RPMI8226 (cell line): ENCODE data around the gene RAB40B.

ENCODE experiments used
- DNase-seq: peaks from one replicate; pipeline ENCODE4 v3.0.0-alpha.2; 2015

The RAB40B gene

DNA sequence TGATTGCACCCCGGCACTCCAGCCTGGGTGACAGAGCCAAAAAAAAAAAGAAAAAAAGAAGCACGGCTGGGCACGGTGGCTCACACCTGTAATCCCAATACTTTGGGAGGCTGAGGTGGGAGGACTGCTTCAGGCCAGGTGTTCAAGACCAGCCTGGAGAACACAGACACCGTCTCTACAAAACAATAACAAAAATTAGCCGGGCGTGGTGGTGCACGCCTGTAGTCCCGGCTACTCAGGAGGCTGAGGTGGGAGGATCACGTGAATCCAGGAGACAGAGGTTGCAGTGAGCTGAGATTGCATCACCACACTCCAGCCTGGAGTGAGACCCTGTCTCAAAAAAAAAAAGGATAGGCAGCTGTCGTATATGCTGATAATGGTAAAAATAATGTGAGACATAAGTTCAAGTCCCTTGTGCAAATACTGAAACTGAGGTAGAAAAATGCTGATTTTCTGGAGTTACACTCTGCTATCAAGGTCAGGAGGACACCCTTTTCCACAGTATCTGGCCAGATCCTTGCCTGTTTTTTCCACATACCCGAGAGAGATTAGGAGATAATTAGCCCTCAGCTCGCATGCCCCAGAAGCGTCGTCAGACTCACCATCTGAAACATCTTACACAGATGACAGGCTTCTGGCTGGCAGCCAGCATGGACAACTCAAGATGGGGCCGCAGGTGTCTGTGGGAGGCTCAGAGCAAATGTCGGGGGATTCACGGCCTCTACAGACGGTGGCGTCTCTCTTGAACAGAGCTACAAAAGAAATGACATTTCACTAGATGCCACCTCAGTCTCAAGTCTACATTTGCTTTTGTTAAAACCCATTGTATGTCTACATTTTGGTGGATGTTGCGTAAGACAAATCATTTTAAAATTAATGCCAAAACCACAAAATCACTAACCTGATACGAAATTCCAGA is 87.1 kb downstream of the RAB40B start:
- no peak for DNase-seq

DNA sequence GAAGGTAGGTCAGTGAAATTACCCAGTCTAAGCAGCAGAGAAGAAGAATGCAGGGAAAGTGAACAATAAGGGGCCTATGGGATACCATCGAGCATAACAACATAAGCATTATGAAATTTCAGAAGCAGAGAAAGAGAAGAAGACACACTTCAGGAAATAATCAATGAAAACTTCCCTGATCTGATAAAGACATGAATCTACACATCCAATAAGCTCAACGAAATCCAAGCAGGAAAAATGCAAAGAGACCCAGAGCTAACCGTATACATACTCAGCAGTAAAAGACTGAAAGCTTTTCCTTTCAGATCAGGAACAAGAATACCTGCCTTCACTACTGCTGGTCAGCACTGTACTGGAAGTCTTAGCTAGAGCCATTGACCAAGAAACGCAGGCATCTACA is 88.8 kb downstream of the RAB40B start:
- no peak for DNase-seq

DNA sequence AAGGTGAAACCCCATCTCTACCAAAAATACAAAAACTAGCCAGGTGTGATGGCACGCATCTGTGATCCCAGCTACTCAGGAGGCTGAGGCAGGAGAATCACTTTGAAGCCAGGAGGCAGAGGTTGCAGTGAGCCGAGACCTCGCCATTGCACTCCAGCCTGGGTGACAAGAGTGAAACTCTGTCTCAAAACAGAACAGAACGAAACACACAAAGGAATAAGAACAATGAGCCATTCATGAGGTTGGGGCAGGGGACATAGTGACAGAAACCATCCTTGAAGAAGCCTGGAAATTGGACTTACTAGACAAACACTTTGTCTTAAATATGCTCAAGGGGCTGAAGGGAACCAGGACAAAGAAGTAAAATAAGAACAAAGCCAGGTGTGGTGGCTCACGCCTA is 89.7 kb downstream of the RAB40B start:
- no peak for DNase-seq

DNA sequence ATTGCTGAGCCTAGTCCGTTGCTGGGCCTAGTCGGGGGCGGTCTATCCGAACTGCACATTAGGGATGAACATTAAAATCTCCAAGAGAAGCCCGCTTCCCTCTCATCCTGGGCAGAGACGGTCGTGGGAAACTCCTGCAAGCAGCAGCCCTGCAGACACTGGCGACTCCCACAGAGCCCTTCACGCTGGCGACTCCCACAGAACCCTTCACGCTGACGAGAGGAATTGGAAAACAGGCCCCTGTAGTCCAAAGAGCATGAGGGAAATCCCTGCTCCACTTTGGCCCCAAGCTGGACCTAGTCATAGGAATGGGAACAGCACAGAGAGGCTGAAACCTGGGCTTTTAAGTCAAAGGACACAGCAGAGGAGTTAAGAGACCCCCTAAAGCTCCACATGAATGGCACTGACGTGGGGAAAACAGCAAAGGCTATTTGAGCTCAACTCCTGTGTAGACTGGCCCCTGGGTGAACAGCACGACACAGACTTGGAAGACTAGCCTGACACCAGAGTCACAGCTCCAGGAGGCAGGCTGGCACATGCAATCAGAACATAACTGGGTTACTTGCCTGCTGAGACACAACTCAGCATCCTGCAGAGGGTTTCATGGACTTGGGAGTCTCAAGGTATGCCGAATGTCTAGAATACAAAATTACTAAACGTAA is 92.4 kb downstream of the RAB40B start:
- no peak for DNase-seq
